ENCODE measurements around the gene BRWD1. TPM values are rescaled to one million over a fixed set of nuclear protein-coding genes. Genes with fewer than 3 reads are reported as not detected.

BRWD1 gene
- total and polyA plus RNA-seq, 2 of the 8 experiments (the other 6 are each of a cell fraction or from before 2014, with no cell fraction given): 9.3 to 45.2 TPM

DNA sequence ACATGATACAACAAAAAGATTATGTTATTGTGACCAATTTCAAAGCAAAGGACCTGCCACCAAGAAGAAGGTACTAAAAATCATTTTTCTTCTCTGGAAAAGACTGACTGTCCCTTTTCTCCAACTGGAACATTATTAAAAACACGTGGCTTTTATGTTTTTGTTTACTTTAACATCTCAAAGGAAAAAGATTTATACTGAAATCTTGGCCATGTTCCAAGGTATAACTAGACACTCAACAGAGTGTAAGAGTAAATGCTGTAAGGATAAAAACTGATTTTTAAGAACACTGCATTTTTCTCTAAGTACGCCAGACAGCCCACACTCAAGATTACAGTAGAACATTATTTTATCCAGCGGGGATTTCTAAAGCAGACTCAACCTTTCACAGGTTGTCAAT lies 62.1 kb downstream of the BRWD1 start:
- 93% methylated on average over 3 of the region's 3 CpGs; no CpG with 5 or more reads in 1 of the 2 experiments for WGBS, 2 experiments (ENCODE audit: extremely low coverage in 1 of 2, insufficient coverage in 1 of 2, insufficient read length in 1 of 2, insufficient replicate concordance in 2 of 2, low coverage in 1 of 2, low lambda C conversion rate in 2 of 2, missing lambda C conversion rate in 1 of 2)
- FAIRE-seq: no peak
- CTCF ChIA-PET (ENCODE audit: partially characterized antibody): interaction anchor here (0.6 to 1.4 kb wide), 2 partner anchors 17 to 797 kb away, joined by 3 read pairs; no protein-coding TSS in a partner anchor
- no peak for TF ChIP-seq EZH2 (IDR thresholded peaks at IDR 0.05; ENCODE audit: low read depth, low read length, severe bottlenecking)

More for the DNA sequence above, 62.1 kb downstream of the BRWD1 start:
- no peak overlapping the region for H3K18ac ChIP-seq (ENCODE audit: extremely low read depth, low read length)
- H3K14ac ChIP-seq (ENCODE audit: insufficient read length): no peak overlapping the region
- H3K23ac ChIP-seq (ENCODE audit: insufficient read length): no peak overlapping the region
- no peak overlapping the region for H3K27ac ChIP-seq (ENCODE audit: low read depth, low read length)
- H2AFZ ChIP-seq (ENCODE audit: low read length): no peak overlapping the region
- H4K5ac ChIP-seq (ENCODE audit: insufficient read length, low read depth, low read length): no peak overlapping the region
- no peaks in the 10 kb centered on the region for H3K79me1 ChIP-seq (ENCODE audit: low read depth, low read length)
- H3K36me3 ChIP-seq (ENCODE audit: control insufficient read depth in 2 of 4, insufficient read depth in 4 of 4, low read length in 3 of 4): peaks cover 2 to 61% (median 18%) of the 10 kb centered on the region in 4 experiments; a peak in 6 of 8 replicates
- H2AK5ac ChIP-seq (ENCODE audit: low read depth, low read length): no peak overlapping the region
- no peak overlapping the region for H3K4me3 ChIP-seq (ENCODE audit: extremely low read depth in 1 of 4, insufficient read depth in 2 of 4, low read depth in 3 of 4, low read length in 4 of 4)
- H3K9ac ChIP-seq (replicated peaks in 1 of 4; ENCODE audit: extremely low read depth in 1 of 4, low read depth in 3 of 4, low read length in 3 of 4): no peak overlapping the region
- H3K9me3 ChIP-seq (ENCODE audit: insufficient read depth in 2 of 2, low read depth in 1 of 2, low read length in 1 of 2): no peaks in the 10 kb centered on the region
- H2BK20ac ChIP-seq (ENCODE audit: low read length): no peak overlapping the region
- no peaks in the 10 kb centered on the region for H3K79me2 ChIP-seq (ENCODE audit: control insufficient read depth in 1 of 2, insufficient read depth in 2 of 2, low read length in 2 of 2)
- H2BK12ac ChIP-seq (ENCODE audit: low read depth, low read length): no peak overlapping the region
- POLR2A ChIA-PET (ENCODE audit: partially characterized antibody): interaction anchor here (0.7 to 0.8 kb wide), 2 partner anchors 61 to 68 kb away, joined by 3 read pairs; partner anchors contain the start of gene PSMG1
- no peak overlapping the region for H2BK15ac ChIP-seq (ENCODE audit: low read length)
- H2BK120ac ChIP-seq (replicated peaks; ENCODE audit: low read depth, low read length): no peak overlapping the region
- no peaks in the 10 kb centered on the region for H3K27me3 ChIP-seq (replicated peaks in 1 of 4; ENCODE audit: control insufficient read depth in 3 of 4, extremely low read depth in 1 of 4, insufficient read depth in 3 of 4, low read length in 3 of 4)
- no peaks in the 10 kb centered on the region for H3K23me2 ChIP-seq (ENCODE audit: low read depth, low read length)
- H3K4me1 ChIP-seq (replicated peaks in 1 of 4; ENCODE audit: control insufficient read depth in 3 of 4, insufficient read depth in 4 of 4, low read length in 3 of 4): no peaks in the 10 kb centered on the region
- DNase-seq (ENCODE audit: low read depth in 1 of 2, low spot score in 2 of 2): no peak
- no peak overlapping the region for H3K4ac ChIP-seq (replicated peaks; ENCODE audit: insufficient read length, low read depth, low read length)
- no peak overlapping the region for H3K56ac ChIP-seq (replicated peaks; ENCODE audit: insufficient read length, low read depth, low read length)
- H4K8ac ChIP-seq (ENCODE audit: extremely low read depth, insufficient read depth, low read length): no peak overlapping the region
- no peak overlapping the region for H4K91ac ChIP-seq (replicated peaks; ENCODE audit: insufficient read length, low read length)
- no peak overlapping the region for H3K4me2 ChIP-seq (ENCODE audit: insufficient read depth in 1 of 2, low read depth in 2 of 2, low read length in 2 of 2)
- H4K20me1 ChIP-seq (replicated peaks in 1 of 2; ENCODE audit: control insufficient read depth in 1 of 2, insufficient read depth in 2 of 2, low read length in 2 of 2): peaks cover 1 to 3% of the 10 kb centered on the region in 2 experiments
- H2BK5ac ChIP-seq (ENCODE audit: low read depth, low read length): no peak overlapping the region

Data from H1 (cell line).